ENCODE results near the gene ABCA13. TPM values are rescaled to one million over a fixed set of nuclear protein-coding genes. Genes with fewer than 3 reads are reported as not detected.

The ABCA13 gene
- total RNA-seq, 1 experiment from 2014 or later, result not detected

DNA sequence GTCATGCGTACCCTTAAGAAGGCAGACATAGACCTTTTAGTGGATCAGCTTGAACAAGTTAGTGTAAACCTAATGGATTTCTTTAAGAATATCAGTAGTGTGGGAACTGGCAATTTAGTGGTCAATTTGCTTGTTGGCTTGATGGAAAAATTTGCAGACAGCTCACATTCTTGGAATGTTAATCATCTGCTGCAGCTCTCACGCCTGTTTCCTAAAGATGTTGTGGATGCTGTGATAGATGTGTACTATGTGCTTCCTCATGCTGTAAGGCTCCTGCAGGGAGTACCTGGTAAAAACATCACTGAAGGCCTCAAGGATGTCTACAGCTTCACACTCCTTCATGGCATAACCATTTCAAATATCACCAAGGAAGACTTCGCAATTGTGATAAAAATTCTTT lies 103.4 kb downstream of the ABCA13 start:
- Histone ChIP-seq H3K79me2 (ENCODE audit: insufficient read depth, low read length) (no peaks in the 10 kb centered on the region), H3K36me3 (ENCODE audit: control insufficient read depth in 1 of 2, insufficient read depth in 2 of 2, low read length in 2 of 2) (no peaks in the 10 kb centered on the region), H3K9me2 (ENCODE audit: insufficient read depth) (no peaks in the 10 kb centered on the region), H4K20me1 (ENCODE audit: insufficient read depth) (no peaks in the 10 kb centered on the region), H3K27me3 (ENCODE audit: insufficient read depth, low read length) (peaks cover 8% of the 10 kb centered on the region; the same call in 1 of the 2 replicates), H3K9ac (ENCODE audit: low read length) (no peak overlapping the region), H3K4me1 (ENCODE audit: control insufficient read depth in 1 of 2, insufficient read depth in 2 of 2, low read length in 2 of 2) (no peaks in the 10 kb centered on the region), H3K27ac (ENCODE audit: low read depth, low read length) (no peak overlapping the region), H2AFZ (ENCODE audit: low read depth, low read length, poor library complexity, severe bottlenecking) (no peak overlapping the region), H3K4me2 (ENCODE audit: low read length) (no peak overlapping the region), H3K9me3 (ENCODE audit: control insufficient read depth in 1 of 2, insufficient read depth in 1 of 2, low read depth in 1 of 2, low read length in 2 of 2) (no peaks in the 10 kb centered on the region), H3K4me3 (replicated peaks in 1 of 2; ENCODE audit: low read depth in 1 of 2, low read length in 2 of 2) (no peak overlapping the region)
- BruUV-seq (replicated peaks), result no TSS peak
- DNase-seq (ENCODE audit: low read depth, low spot score) (no peak), ATAC-seq (no peak)
- no peak for TF ChIP-seq ELF1 (IDR thresholded peaks at IDR 0.05; ENCODE audit: borderline replicate concordance, low read depth)
- POLR2A ChIA-PET, result no interaction called here
- RAD21 ChIA-PET (ENCODE audit: low non-redundant PET in 1 of 2, low total read pairs in 2 of 2, uncharacterized antibody in 2 of 2, unreplicated experiment in 2 of 2), result no interaction called here
- CTCF ChIA-PET, result no interaction called here
- intact Hi-C loops (cut with micrococcal nuclease), result no loop called here

DNA sequence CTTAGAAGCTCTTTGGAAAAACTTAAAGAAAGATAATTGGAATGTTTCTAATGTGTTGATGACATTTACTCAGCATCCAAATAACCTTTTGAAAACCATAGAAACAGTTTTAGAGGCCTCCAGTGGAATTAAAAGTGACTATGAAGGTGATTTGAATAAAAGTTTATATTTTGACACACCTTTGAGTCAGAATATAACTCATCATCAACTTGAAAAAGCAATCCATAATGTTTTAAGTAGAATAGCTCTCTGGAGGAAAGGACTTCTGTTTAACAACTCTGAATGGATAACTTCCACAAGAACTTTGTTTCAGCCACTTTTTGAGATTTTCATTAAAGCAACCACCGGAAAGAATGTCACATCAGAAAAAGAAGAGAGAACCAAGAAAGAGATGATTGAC lies 108.2 kb downstream of the ABCA13 start:
- Histone ChIP-seq H4K20me1 (ENCODE audit: insufficient read depth) (no peaks in the 10 kb centered on the region), H3K79me2 (ENCODE audit: insufficient read depth, low read length) (no peaks in the 10 kb centered on the region), H3K4me3 (replicated peaks in 1 of 2; ENCODE audit: low read depth in 1 of 2, low read length in 2 of 2) (no peak overlapping the region), H2AFZ (ENCODE audit: low read depth, low read length, poor library complexity, severe bottlenecking) (no peak overlapping the region), H3K27ac (ENCODE audit: low read depth, low read length) (no peak overlapping the region), H3K9me3 (ENCODE audit: control insufficient read depth in 1 of 2, insufficient read depth in 1 of 2, low read depth in 1 of 2, low read length in 2 of 2) (no peaks in the 10 kb centered on the region), H3K9ac (ENCODE audit: low read length) (no peak overlapping the region), H3K27me3 (ENCODE audit: insufficient read depth, low read length) (peaks cover 8% of the 10 kb centered on the region), H3K36me3 (ENCODE audit: control insufficient read depth in 1 of 2, insufficient read depth in 2 of 2, low read length in 2 of 2) (no peaks in the 10 kb centered on the region), H3K9me2 (ENCODE audit: insufficient read depth) (no peaks in the 10 kb centered on the region), H3K4me1 (ENCODE audit: control insufficient read depth in 1 of 2, insufficient read depth in 2 of 2, low read length in 2 of 2) (no peaks in the 10 kb centered on the region), H3K4me2 (ENCODE audit: low read length) (no peak overlapping the region)
- ChIA-PET RAD21 (ENCODE audit: low non-redundant PET in 1 of 2, low total read pairs in 2 of 2, uncharacterized antibody in 2 of 2, unreplicated experiment in 2 of 2) (no interaction called here), POLR2A (no interaction called here), CTCF (no interaction called here)
- no TSS peak for BruUV-seq (replicated peaks)
- ATAC-seq (no peak), DNase-seq (ENCODE audit: low read depth, low spot score) (no peak)
- intact Hi-C loops (cut with micrococcal nuclease), result no loop called here
- TF ChIP-seq POLR2AphosphoS5 (IDR thresholded peaks at IDR 0.05; ENCODE audit: low read depth, low read length), result no peak
- TF ChIP-seq, protein P1, sequence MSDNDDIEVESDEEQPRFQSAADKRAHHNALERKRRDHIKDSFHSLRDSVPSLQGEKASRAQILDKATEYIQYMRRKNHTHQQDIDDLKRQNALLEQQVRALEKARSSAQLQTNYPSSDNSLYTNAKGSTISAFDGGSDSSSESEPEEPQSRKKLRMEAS (IDR thresholded peaks at IDR 0.05), result no peak
- no peak for TF ChIP-seq JUND (IDR thresholded peaks at IDR 0.05)
- TF ChIP-seq EGR1 (IDR thresholded peaks at IDR 0.05; ENCODE audit: low read depth), result no peak
- no peak for TF ChIP-seq EZH2 (IDR thresholded peaks at IDR 0.05)
- no peak for TF ChIP-seq EZH2phosphoT487 (IDR thresholded peaks at IDR 0.05; ENCODE audit: borderline replicate concordance)
- TF ChIP-seq SP1 (IDR thresholded peaks at IDR 0.05; ENCODE audit: low read depth), result no peak
- no peak for TF ChIP-seq SRF (IDR thresholded peaks at IDR 0.05; ENCODE audit: low read depth)
- TF ChIP-seq ELF1 (IDR thresholded peaks at IDR 0.05; ENCODE audit: borderline replicate concordance, low read depth), result no peak
- TF ChIP-seq, protein P2, sequence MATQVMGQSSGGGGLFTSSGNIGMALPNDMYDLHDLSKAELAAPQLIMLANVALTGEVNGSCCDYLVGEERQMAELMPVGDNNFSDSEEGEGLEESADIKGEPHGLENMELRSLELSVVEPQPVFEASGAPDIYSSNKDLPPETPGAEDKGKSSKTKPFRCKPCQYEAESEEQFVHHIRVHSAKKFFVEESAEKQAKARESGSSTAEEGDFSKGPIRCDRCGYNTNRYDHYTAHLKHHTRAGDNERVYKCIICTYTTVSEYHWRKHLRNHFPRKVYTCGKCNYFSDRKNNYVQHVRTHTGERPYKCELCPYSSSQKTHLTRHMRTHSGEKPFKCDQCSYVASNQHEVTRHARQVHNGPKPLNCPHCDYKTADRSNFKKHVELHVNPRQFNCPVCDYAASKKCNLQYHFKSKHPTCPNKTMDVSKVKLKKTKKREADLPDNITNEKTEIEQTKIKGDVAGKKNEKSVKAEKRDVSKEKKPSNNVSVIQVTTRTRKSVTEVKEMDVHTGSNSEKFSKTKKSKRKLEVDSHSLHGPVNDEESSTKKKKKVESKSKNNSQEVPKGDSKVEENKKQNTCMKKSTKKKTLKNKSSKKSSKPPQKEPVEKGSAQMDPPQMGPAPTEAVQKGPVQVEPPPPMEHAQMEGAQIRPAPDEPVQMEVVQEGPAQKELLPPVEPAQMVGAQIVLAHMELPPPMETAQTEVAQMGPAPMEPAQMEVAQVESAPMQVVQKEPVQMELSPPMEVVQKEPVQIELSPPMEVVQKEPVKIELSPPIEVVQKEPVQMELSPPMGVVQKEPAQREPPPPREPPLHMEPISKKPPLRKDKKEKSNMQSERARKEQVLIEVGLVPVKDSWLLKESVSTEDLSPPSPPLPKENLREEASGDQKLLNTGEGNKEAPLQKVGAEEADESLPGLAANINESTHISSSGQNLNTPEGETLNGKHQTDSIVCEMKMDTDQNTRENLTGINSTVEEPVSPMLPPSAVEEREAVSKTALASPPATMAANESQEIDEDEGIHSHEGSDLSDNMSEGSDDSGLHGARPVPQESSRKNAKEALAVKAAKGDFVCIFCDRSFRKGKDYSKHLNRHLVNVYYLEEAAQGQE (IDR thresholded peaks at IDR 0.05; ENCODE audit: low read depth), result no peak
- no peak for TF ChIP-seq RAD21 (IDR thresholded peaks at IDR 0.05; ENCODE audit: low read depth)
- TF ChIP-seq YY1 (IDR thresholded peaks at IDR 0.05; ENCODE audit: extremely low read depth, insufficient replicate concordance, low read depth, low read length), result no peak
- no peak for TF ChIP-seq ZFX (IDR thresholded peaks at IDR 0.05)
- TF ChIP-seq SIN3A (IDR thresholded peaks at IDR 0.05; ENCODE audit: low read depth), result no peak
- TF ChIP-seq, protein P3, sequence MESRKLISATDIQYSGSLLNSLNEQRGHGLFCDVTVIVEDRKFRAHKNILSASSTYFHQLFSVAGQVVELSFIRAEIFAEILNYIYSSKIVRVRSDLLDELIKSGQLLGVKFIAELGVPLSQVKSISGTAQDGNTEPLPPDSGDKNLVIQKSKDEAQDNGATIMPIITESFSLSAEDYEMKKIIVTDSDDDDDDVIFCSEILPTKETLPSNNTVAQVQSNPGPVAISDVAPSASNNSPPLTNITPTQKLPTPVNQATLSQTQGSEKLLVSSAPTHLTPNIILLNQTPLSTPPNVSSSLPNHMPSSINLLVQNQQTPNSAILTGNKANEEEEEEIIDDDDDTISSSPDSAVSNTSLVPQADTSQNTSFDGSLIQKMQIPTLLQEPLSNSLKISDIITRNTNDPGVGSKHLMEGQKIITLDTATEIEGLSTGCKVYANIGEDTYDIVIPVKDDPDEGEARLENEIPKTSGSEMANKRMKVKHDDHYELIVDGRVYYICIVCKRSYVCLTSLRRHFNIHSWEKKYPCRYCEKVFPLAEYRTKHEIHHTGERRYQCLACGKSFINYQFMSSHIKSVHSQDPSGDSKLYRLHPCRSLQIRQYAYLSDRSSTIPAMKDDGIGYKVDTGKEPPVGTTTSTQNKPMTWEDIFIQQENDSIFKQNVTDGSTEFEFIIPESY (IDR thresholded peaks at IDR 0.05; ENCODE audit: extremely low read depth, insufficient replicate concordance, low read length), result no peak
- no peak for TF ChIP-seq ZNF274 (IDR thresholded peaks at IDR 0.05; ENCODE audit: low read depth, low read length)
